ENCODE measurements around the gene DSTYK. TPM values are rescaled to one million over a fixed set of nuclear protein-coding genes. Genes with fewer than 3 reads are reported as not detected.

Gene DSTYK
- total RNA-seq, 1 experiment from 2014 or later = 8.4 TPM

DNA sequence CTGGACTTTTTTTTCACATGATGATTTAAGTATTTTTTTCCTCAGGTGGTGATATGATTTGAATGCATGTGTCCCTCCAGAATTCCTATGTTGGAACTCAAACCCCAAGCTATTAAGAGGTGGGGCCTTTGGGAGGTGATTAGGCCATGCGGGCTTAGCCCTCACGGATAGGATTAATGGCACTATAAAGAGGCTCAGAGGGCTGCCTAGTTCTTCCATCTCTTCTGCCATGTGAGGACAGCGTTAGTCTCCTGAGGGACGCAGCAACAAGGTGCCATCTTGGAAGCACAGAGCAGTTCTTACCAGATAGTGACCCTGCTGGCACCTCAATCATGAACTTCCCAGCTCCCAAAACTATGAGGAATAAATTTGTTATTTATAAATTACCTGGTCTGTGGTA is 71.4 kb downstream of the DSTYK start:
- ATAC-seq (no peak), DNase-seq (no peak)
- Histone ChIP-seq H3K4me3 (ENCODE audit: low read length) (no peak overlapping the region), H3K9me2 (replicated peaks; ENCODE audit: low read length) (no peaks in the 10 kb centered on the region), H3K4me1 (ENCODE audit: insufficient read depth, low read length) (peaks cover 10% of the 10 kb centered on the region), H3K9ac (ENCODE audit: low read length) (no peak overlapping the region), H3K27ac (ENCODE audit: low read length) (no peak overlapping the region), H3K79me2 (ENCODE audit: low read length) (no peaks in the 10 kb centered on the region), H3K36me3 (ENCODE audit: low read depth, low read length) (no peaks in the 10 kb centered on the region), H4K20me1 (ENCODE audit: low read length) (no peaks in the 10 kb centered on the region), H3K9me3 (ENCODE audit: low read length) (no peaks in the 10 kb centered on the region), H3K27me3 (ENCODE audit: low read length) (no peaks in the 10 kb centered on the region), H2AFZ (ENCODE audit: low read length) (no peak overlapping the region), H3K4me2 (ENCODE audit: low read length) (no peak overlapping the region), H3F3A (ENCODE audit: low read length, unreplicated experiment) (no peaks in the 10 kb centered on the region)
- CTCF ChIA-PET = no interaction called here
- BruUV-seq (replicated peaks) = no TSS peak
- TF ChIP-seq, protein P1, sequence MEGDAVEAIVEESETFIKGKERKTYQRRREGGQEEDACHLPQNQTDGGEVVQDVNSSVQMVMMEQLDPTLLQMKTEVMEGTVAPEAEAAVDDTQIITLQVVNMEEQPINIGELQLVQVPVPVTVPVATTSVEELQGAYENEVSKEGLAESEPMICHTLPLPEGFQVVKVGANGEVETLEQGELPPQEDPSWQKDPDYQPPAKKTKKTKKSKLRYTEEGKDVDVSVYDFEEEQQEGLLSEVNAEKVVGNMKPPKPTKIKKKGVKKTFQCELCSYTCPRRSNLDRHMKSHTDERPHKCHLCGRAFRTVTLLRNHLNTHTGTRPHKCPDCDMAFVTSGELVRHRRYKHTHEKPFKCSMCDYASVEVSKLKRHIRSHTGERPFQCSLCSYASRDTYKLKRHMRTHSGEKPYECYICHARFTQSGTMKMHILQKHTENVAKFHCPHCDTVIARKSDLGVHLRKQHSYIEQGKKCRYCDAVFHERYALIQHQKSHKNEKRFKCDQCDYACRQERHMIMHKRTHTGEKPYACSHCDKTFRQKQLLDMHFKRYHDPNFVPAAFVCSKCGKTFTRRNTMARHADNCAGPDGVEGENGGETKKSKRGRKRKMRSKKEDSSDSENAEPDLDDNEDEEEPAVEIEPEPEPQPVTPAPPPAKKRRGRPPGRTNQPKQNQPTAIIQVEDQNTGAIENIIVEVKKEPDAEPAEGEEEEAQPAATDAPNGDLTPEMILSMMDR (conservative IDR thresholded peaks at IDR 0.05; ENCODE audit: low read depth, low read length) = no peak
- no peak for TF ChIP-seq EZH2phosphoT487 (IDR thresholded peaks at IDR 0.05; ENCODE audit: borderline replicate concordance, low read length)
- no peak for TF ChIP-seq EZH2 (IDR thresholded peaks at IDR 0.05; ENCODE audit: low read length, unreplicated experiment)
- intact Hi-C loops (cut with micrococcal nuclease) = loop anchor here (5.0 to 10.0 kb wide), 2 partner anchors 117 to 145 kb away; no protein-coding TSS in a partner anchor
- POLR2A ChIA-PET (ENCODE audit: unreplicated experiment) = no interaction called here

DNA sequence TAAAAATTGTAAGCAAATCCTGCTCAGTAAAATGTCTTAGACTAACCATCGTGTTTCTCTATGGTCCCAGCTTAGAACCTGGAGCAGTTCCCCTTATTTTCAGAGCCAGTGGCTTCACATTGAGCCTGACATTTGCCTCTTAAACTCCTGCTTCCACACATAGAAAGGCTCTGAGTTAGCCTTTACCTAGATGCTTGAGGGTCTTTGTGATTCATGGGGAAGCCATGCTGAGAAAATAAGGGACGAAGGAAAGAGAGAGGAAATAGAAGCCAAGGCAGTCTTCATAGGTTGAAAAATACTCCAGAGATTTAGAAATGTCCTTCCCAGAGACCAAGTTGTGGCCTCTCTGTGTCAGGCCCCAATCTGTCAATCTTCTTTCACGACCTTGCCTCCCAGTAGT is 73.6 kb downstream of the DSTYK start:
- H3K36me3 ChIP-seq (ENCODE audit: low read depth, low read length) = no peaks in the 10 kb centered on the region
- DNase-seq (no peak), ATAC-seq (no peak)
- H3K9me2 ChIP-seq (replicated peaks; ENCODE audit: low read length) = no peaks in the 10 kb centered on the region
- peaks cover 4% of the 10 kb centered on the region; the same call in 1 of the 2 replicates for H3K4me1 ChIP-seq (ENCODE audit: insufficient read depth, low read length)
- no peak overlapping the region for H3K9ac ChIP-seq (ENCODE audit: low read length)
- no peak overlapping the region for H3K4me3 ChIP-seq (ENCODE audit: low read length)
- ChIA-PET POLR2A (ENCODE audit: unreplicated experiment) (no interaction called here), CTCF (interaction anchor here (0.6 kb wide), 1 partner anchor 118 kb away, joined by 4 read pairs; no protein-coding TSS in a partner anchor)
- no TSS peak for BruUV-seq (replicated peaks)
- no peak overlapping the region for H3K27ac ChIP-seq (ENCODE audit: low read length)
- no peaks in the 10 kb centered on the region for H3K79me2 ChIP-seq (ENCODE audit: low read length)
- no peaks in the 10 kb centered on the region for H3K9me3 ChIP-seq (ENCODE audit: low read length)
- no peak overlapping the region for H2AFZ ChIP-seq (ENCODE audit: low read length)
- H3F3A ChIP-seq (ENCODE audit: low read length, unreplicated experiment) = no peaks in the 10 kb centered on the region
- TF ChIP-seq, protein P1 (conservative IDR thresholded peaks at IDR 0.05; ENCODE audit: low read depth, low read length) = no peak
- TF ChIP-seq EZH2phosphoT487 (IDR thresholded peaks at IDR 0.05; ENCODE audit: borderline replicate concordance, low read length) (no peak), EZH2 (IDR thresholded peaks at IDR 0.05; ENCODE audit: low read length, unreplicated experiment) (no peak)
- H3K27me3 ChIP-seq (ENCODE audit: low read length) = no peaks in the 10 kb centered on the region
- intact Hi-C loops (cut with micrococcal nuclease) = no loop called here
- H4K20me1 ChIP-seq (ENCODE audit: low read length) = no peaks in the 10 kb centered on the region
- H3K4me2 ChIP-seq (ENCODE audit: low read length) = no peak overlapping the region

GRCh38 chr1:205133287-205133686 is 78.2 kb downstream of the DSTYK start:
- H3K36me3 ChIP-seq (ENCODE audit: low read depth, low read length) = no peaks in the 10 kb centered on the region
- H3K4me3 ChIP-seq (ENCODE audit: low read length) = no peak overlapping the region
- no peak overlapping the region for H3K9ac ChIP-seq (ENCODE audit: low read length)
- H3K9me3 ChIP-seq (ENCODE audit: low read length) = no peaks in the 10 kb centered on the region
- POLR2A ChIA-PET (ENCODE audit: unreplicated experiment) = no interaction called here
- DNase-seq (no peak), ATAC-seq (no peak)
- intact Hi-C loops (cut with micrococcal nuclease) = no loop called here
- no peaks in the 10 kb centered on the region for H3K4me1 ChIP-seq (ENCODE audit: insufficient read depth, low read length)
- H3K4me2 ChIP-seq (ENCODE audit: low read length) = no peak overlapping the region
- CTCF ChIA-PET = interaction anchor here (0.7 kb wide), 1 partner anchor 301 kb away, joined by 3 read pairs; no protein-coding TSS in a partner anchor
- no peak overlapping the region for H2AFZ ChIP-seq (ENCODE audit: low read length)
- no peak for TF ChIP-seq EZH2phosphoT487 (IDR thresholded peaks at IDR 0.05; ENCODE audit: borderline replicate concordance, low read length)
- TF ChIP-seq, protein P1 (conservative IDR thresholded peaks at IDR 0.05; ENCODE audit: low read depth, low read length) = no peak
- TF ChIP-seq EZH2 (IDR thresholded peaks at IDR 0.05; ENCODE audit: low read length, unreplicated experiment) = no peak
- no peaks in the 10 kb centered on the region for H3K79me2 ChIP-seq (ENCODE audit: low read length)
- H3K27ac ChIP-seq (ENCODE audit: low read length) = no peak overlapping the region
- H4K20me1 ChIP-seq (ENCODE audit: low read length) = no peaks in the 10 kb centered on the region
- BruUV-seq (replicated peaks) = no TSS peak
- H3F3A ChIP-seq (ENCODE audit: low read length, unreplicated experiment) = no peaks in the 10 kb centered on the region
- no peaks in the 10 kb centered on the region for H3K27me3 ChIP-seq (ENCODE audit: low read length)
- H3K9me2 ChIP-seq (replicated peaks; ENCODE audit: low read length) = no peaks in the 10 kb centered on the region

Measured in PC-3 (cell line).